GM18861 (cell line): ENCODE results near the gene SPEG.

ENCODE experiments used
- ATAC-seq: cut with Tn5 transposase; IDR thresholded peaks from one replicate; pipeline ENCODE4 v1.9.1; 2021; ENCODE audit not compliant: unreplicated experiment

Gene SPEG

GRCh38 chr2:219524817-219525216 is 90.2 kb downstream of the SPEG start:
- ATAC-seq, result no peak

- ATAC-seq, result no peak
Observed at GRCh38 chr2:219525533-219526232, 91.0 kb downstream of the SPEG start.

- no peak for ATAC-seq
Observed at GRCh38 chr2:219526320-219527075, 91.9 kb downstream of the SPEG start.

- no peak for ATAC-seq
Observed at GRCh38 chr2:219527076-219527394, 92.4 kb downstream of the SPEG start.

GRCh38 chr2:219527472-219527871 is 92.8 kb downstream of the SPEG start:
- no peak for ATAC-seq

GRCh38 chr2:219530048-219530963 is 95.7 kb downstream of the SPEG start:
- peak; percentile 69 for ATAC-seq

- ATAC-seq, result no peak
Observed at GRCh38 chr2:219531639-219532377, 97.2 kb downstream of the SPEG start.

- no peak for ATAC-seq
Observed at GRCh38 chr2:219532378-219532649, 97.7 kb downstream of the SPEG start.

GRCh38 chr2:219533930-219534661 is 99.5 kb downstream of the SPEG start:
- ATAC-seq, result no peak

- ATAC-seq, result no peak
Observed at GRCh38 chr2:219536425-219536824, 101.8 kb downstream of the SPEG start.

- ATAC-seq, result no peak
Observed at GRCh38 chr2:219536967-219537366, 102.3 kb downstream of the SPEG start.

GRCh38 chr2:219537657-219538488 is 103.2 kb downstream of the SPEG start:
- no peak for ATAC-seq

- ATAC-seq, result no peak
Observed at GRCh38 chr2:219538504-219538951, 103.9 kb downstream of the SPEG start.

- ATAC-seq, result no peak
Observed at GRCh38 chr2:219538956-219539788, 104.5 kb downstream of the SPEG start.

- no peak for ATAC-seq
Observed at GRCh38 chr2:219539926-219540678, 105.5 kb downstream of the SPEG start.

- no peak for ATAC-seq
Observed at GRCh38 chr2:219540784-219541504, 106.3 kb downstream of the SPEG start.

- ATAC-seq, result peak; percentile 57
Observed at GRCh38 chr2:219541611-219542180, 107.1 kb downstream of the SPEG start.
